GM19193 (cell line): Measurements from ENCODE around the gene STRADA.

Source experiments
- POLR2A ChIP-seq: IDR thresholded peaks from 4 replicates; pipeline ENCODE4 v1.6.1; 2011; ENCODE audit not compliant: insufficient read depth, insufficient read length; ENCODE audit errors: extremely low read depth

The STRADA gene

GRCh38 chr17:63764716-63765115 is 23.1 kb upstream of the STRADA start:
- TF ChIP-seq POLR2A: no peak

GRCh38 chr17:63762161-63763078 is 20.8 kb upstream of the STRADA start:
- no peak for TF ChIP-seq POLR2A

- TF ChIP-seq POLR2A: no peak
Measured at GRCh38 chr17:63760771-63761539, 19.4 kb upstream of the STRADA start.

GRCh38 chr17:63758428-63758827 is 16.8 kb upstream of the STRADA start:
- TF ChIP-seq POLR2A: no peak

GRCh38 chr17:63754046-63754445 is 12.4 kb upstream of the STRADA start:
- TF ChIP-seq POLR2A: no peak

- no peak for TF ChIP-seq POLR2A
Measured at GRCh38 chr17:63753215-63753614, 11.6 kb upstream of the STRADA start.

GRCh38 chr17:63752707-63753106 is 11.1 kb upstream of the STRADA start:
- TF ChIP-seq POLR2A: no peak

- TF ChIP-seq POLR2A: no peak
Measured at GRCh38 chr17:63751806-63752205, 10.2 kb upstream of the STRADA start.

- TF ChIP-seq POLR2A: no peak
Measured at GRCh38 chr17:63741143-63741407, 524 bp downstream of the STRADA start.

- TF ChIP-seq POLR2A: no peak
Measured at GRCh38 chr17:63740464-63741142, 996 bp downstream of the STRADA start.

- TF ChIP-seq POLR2A: no peak
Measured at GRCh38 chr17:63735691-63736090, 5.9 kb downstream of the STRADA start.

GRCh38 chr17:63722403-63722802 is 19.2 kb downstream of the STRADA start:
- no peak for TF ChIP-seq POLR2A

GRCh38 chr17:63718988-63719387 is 22.6 kb downstream of the STRADA start:
- TF ChIP-seq POLR2A: no peak

GRCh38 chr17:63716426-63716825 is 25.2 kb downstream of the STRADA start:
- TF ChIP-seq POLR2A: no peak

- no peak for TF ChIP-seq POLR2A
Measured at GRCh38 chr17:63714550-63715277, 26.9 kb downstream of the STRADA start.
